ENCODE results near the gene EIF4E2. TPM values are rescaled to one million over a fixed set of nuclear protein-coding genes. Genes with fewer than 3 reads are reported as not detected.
A peak's percentile ranks its signal among the peaks of the same experiment; 100 is the strongest.

Gene EIF4E2, protein sequence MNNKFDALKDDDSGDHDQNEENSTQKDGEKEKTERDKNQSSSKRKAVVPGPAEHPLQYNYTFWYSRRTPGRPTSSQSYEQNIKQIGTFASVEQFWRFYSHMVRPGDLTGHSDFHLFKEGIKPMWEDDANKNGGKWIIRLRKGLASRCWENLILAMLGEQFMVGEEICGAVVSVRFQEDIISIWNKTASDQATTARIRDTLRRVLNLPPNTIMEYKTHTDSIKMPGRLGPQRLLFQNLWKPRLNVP
- total RNA-seq, result 68.1 TPM
- long read RNA-seq, transcript EIF4E2-201 (7 exons, 1,604 nt), result minor isoform, 19 of 83 reads
- long read RNA-seq, transcript EIF4E2-207 (8 exons, 3,525 nt), result minor isoform, 10 of 83 reads
- long read RNA-seq, transcript EIF4E2-202 (7 exons, 3,448 nt), result major isoform, 27 of 83 reads
- long read RNA-seq, transcript EIF4E2-206 (6 exons, 1,014 nt), result minor isoform, 5 of 83 reads
- long read RNA-seq, partial matches to known transcripts, result 7 of 83 reads
- long read RNA-seq, other reads (novel, unspliced or antisense), result 12 of 83 reads

DNA sequence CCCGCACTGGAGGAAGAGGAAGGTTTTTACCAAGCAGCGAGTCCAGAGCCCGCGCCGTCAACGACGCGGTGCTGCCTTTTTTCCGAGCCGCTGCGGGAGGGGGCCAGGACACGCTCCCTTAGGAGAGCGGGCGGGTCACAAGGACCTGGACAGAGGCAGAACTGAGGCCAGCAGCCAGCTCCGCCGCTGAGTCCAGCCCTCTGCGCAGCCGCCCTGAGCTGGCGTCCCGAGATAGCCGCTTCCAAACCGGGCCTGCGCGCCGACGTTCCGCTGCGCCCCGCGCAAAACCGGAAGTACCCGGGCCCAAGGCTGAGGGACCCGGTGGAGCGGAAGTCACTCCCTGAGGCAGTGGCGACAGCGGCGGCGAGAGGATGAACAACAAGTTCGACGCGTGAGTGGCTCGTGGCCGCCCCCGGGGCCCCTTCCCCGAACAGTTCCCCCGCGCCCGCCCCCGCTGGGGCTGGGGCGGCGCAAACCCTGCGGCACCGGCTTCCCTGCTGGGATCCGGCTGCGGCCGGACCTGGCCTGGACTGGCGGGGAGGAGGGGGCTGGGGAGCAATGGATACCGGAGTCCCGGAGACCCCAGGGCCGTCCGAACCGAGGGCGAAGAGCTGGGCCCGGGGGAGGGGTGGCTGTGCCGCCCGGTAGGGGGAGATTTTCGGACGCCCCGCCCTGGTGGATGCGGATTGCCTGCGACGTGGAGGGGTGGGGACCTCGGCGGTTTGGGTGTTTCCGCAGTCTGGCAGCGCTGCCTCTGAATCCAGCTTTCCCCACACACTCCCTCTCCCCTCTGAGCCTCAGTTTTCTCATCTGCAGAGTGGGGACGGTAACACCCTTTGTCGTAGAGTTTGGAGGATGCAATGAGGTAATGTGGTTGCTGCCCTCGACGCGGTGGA, at the start of gene EIF4E2, which contains the start of gene TIGD1:
EIF4E2 (plus strand) TSS at position 336 of the 896 bp plus-strand sequence; CDS start at position 372, 36 bp downstream.
TIGD1 (minus strand) TSS at position 204 of the 896 bp plus-strand sequence. CDS start 675 bp downstream, outside the sequence.
- intact Hi-C loops (cut with DNase I), result no loop called here
- TF ChIP-seq, protein P1, sequence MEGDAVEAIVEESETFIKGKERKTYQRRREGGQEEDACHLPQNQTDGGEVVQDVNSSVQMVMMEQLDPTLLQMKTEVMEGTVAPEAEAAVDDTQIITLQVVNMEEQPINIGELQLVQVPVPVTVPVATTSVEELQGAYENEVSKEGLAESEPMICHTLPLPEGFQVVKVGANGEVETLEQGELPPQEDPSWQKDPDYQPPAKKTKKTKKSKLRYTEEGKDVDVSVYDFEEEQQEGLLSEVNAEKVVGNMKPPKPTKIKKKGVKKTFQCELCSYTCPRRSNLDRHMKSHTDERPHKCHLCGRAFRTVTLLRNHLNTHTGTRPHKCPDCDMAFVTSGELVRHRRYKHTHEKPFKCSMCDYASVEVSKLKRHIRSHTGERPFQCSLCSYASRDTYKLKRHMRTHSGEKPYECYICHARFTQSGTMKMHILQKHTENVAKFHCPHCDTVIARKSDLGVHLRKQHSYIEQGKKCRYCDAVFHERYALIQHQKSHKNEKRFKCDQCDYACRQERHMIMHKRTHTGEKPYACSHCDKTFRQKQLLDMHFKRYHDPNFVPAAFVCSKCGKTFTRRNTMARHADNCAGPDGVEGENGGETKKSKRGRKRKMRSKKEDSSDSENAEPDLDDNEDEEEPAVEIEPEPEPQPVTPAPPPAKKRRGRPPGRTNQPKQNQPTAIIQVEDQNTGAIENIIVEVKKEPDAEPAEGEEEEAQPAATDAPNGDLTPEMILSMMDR (IDR thresholded peaks at IDR 0.05), result peak; percentile 43
- H3K4me1 ChIP-seq, result peaks cover 46% of the 10 kb centered on the region
- DNase-seq (peak; percentile 96), ATAC-seq (peak; percentile 97 to 98)
- peak within 1 kb of the TSS; percentile 99 for H3K27ac ChIP-seq
- peak within 1 kb of the TSS; percentile 92 for H3K4me3 ChIP-seq
- H3K27me3 ChIP-seq (ENCODE audit: low read depth), result no peaks in the 10 kb centered on the region
- H3K9me3 ChIP-seq, result no peaks in the 10 kb centered on the region
- H3K36me3 ChIP-seq, result peaks cover 29% of the 10 kb centered on the region

DNA sequence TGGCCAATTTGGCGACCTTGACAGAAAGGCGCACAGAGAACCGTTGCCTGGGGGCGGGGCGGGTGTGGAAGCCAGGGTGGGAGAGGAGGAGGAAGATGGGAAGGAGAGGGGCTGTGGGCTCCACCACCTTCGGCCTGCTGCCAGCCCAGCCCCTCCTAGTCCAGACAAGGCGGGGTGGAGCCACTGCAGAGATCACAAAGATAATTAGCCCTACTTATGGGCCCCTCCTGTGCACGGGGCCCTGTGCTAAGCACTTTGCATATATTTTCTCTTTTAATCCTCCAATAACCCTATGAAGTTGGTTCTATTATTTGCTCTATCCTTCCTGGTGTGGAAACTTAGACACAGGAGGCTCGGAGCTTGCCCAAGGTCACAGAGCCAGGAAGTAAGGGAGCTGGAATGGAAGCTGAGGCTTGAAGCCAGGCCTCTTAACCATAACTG, 49.1 kb upstream of the EIF4E2 start:
- intact Hi-C loops (cut with DNase I), result no loop called here
- Histone ChIP-seq H3K27me3 (ENCODE audit: low read depth) (peaks cover 50% of the 10 kb centered on the region), H3K27ac (no peak overlapping the region), H3K9me3 (no peaks in the 10 kb centered on the region), H3K4me1 (peaks cover 11% of the 10 kb centered on the region), H3K4me3 (no peak overlapping the region), H3K36me3 (no peaks in the 10 kb centered on the region)
- TF ChIP-seq, protein P1 (IDR thresholded peaks at IDR 0.05), result no peak
- ATAC-seq, result no peak
- DNase-seq, result no peak

DNA sequence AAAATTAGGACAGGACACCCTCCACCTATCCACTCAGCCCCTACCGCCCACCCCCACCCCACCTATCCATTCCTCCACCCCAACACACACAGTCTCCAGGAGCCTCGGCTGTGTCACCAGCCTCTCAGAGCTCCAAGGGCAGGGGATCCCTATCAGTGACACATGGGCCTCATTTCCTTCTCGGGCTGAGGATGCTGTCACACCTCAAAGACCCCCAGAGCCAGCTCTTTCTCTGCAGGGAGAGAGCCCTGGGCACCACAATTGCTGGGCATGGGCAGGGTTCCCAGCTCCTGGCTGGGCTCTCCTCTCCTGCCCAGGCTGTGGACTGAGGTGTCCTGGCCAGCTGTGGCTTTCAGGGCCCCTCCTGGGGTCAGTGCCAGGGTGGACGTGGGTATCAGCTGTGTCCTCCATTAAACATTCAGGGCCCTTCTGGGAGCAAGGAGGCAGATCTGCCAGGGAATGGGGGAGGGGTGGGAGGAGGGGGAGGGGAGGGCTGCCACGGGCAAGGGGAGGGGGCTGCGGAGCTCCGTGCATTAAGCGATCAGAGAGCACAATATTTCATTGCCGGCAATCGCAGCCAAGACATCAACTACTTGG, 48.6 kb upstream of the EIF4E2 start:
- ATAC-seq (no peak), DNase-seq (no peak)
- no peak overlapping the region for H3K4me3 ChIP-seq
- no peak overlapping the region for H3K27ac ChIP-seq
- no peaks in the 10 kb centered on the region for H3K9me3 ChIP-seq
- intact Hi-C loops (cut with DNase I), result no loop called here
- H3K4me1 ChIP-seq, result peaks cover 11% of the 10 kb centered on the region
- no peaks in the 10 kb centered on the region for H3K36me3 ChIP-seq
- peaks cover 56% of the 10 kb centered on the region for H3K27me3 ChIP-seq (ENCODE audit: low read depth)
- TF ChIP-seq, protein P1 (IDR thresholded peaks at IDR 0.05), result no peak

DNA sequence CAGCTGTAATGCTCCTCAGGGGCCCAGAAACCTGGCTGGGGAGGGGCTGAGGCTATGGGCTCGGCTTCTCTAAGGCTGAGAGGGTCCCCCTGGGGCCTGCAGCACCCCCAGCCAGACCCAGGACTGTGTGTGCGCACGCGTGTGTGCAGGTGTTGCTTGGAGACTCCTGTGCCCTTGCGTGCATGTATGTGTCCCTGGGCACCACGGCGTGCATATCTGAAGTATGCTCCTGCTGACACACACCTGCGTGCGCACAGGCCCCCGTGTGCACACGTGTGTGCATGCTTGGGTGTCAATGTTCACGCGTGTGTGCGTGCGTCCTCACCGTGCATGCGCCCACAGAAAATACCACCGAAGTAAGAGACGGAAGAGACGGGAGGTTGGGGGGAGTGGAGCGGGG, 48.0 kb upstream of the EIF4E2 start:
- TF ChIP-seq, protein P1 (IDR thresholded peaks at IDR 0.05), result no peak
- ATAC-seq (no peak), DNase-seq (no peak)
- Histone ChIP-seq H3K4me3 (no peak overlapping the region), H3K9me3 (no peaks in the 10 kb centered on the region), H3K4me1 (peaks cover 11% of the 10 kb centered on the region), H3K27ac (no peak overlapping the region), H3K36me3 (no peaks in the 10 kb centered on the region), H3K27me3 (ENCODE audit: low read depth) (peaks cover 56% of the 10 kb centered on the region)
- intact Hi-C loops (cut with DNase I), result no loop called here

Measured in lower lobe of right lung (tissue), 2 donors.